ENCODE measurements around the gene PPP3CA.

DNA sequence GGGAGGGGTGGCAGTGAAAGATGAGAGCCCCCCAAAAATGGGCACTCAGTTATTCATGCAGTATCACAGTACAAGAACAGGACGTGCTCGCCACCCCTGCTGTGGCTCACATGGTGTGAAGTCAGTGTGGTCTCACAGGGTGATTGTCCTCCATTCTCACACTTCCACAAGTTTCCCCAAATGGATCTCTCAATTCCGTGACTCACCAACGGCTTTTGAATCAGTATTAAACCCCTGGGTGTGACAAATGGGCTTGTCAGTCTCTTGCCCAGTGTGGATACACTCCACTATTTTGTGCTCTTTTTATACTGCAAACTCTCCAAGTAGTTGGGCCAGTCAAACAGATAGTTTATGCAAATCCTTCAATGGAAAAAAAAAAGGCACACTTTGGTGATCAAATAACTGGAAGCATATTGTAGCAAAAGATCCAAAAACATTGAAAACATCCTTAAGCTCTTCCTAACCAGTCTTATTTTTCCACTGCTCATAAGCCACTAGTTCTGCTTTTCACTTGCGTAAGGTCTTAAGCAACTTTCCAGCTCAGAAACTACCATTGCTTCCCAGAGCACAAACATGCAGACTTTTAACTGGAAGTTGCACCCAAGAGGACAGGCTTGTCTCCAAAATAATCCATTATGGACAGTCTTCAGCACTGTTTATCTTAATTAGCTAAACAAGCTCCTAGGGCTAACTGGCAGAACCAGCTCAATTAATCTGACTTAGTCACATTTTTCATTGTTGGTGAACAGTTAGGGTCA is 365.7 kb downstream of the PPP3CA start:
- no peak for TF ChIP-seq CTCF (IDR thresholded peaks at IDR 0.05)
- no peak for TF ChIP-seq POLR2A (IDR thresholded peaks at IDR 0.05)
- peak in 1 of 2 donors; percentile 76 for TF ChIP-seq EP300 (IDR thresholded peaks at IDR 0.05)

All from tibial nerve (tissue), 4 donors.